HepG2 (cell line): ENCODE results near the gene SULT1B1. TPM values are rescaled to one million over a fixed set of nuclear protein-coding genes. Genes with fewer than 3 reads are reported as not detected.

Source experiments
- ATF7-NPFF ChIP-seq: sonication (generic); formaldehyde crosslinking; IDR thresholded peaks from 2 replicates; pipeline ENCODE4 v1.8.1; 2023; ENCODE audit warnings: mild to moderate bottlenecking, low read depth, missing genetic modification reagents, moderate library complexity
- NFKBIZ ChIP-seq: IDR thresholded peaks from 2 replicates; pipeline ENCODE4 v1.6.1; 2018; ENCODE audit warnings: missing genetic modification reagents, missing compliant biosample characterization
- POLR2AphosphoS2 ChIP-seq: IDR thresholded peaks from 2 replicates; pipeline ENCODE4 v1.6.1; 2011; ENCODE audit warnings: low read depth, low read length, improper control_type of control experiment
- RCOR2 ChIP-seq: IDR thresholded peaks from 2 replicates; pipeline ENCODE4 v1.6.1; 2016; ENCODE audit warnings: missing biosample characterization, missing genetic modification reagents
- RXRA ChIP-seq: sonication (generic); formaldehyde crosslinking; IDR thresholded peaks from 2 replicates; pipeline ENCODE4 v1.5.1; 2020; ENCODE audit warnings: missing genetic modification reagents
- SMC3 ChIP-seq: IDR thresholded peaks from 2 replicates; pipeline ENCODE4 v1.6.1; 2011; ENCODE audit warnings: low read length, improper control_type of control experiment
- SNRNP70 ChIP-seq: fragments of 200-400 bp; formaldehyde crosslinking; IDR thresholded peaks from 2 replicates; pipeline ENCODE4 v1.6.1; 2017; ENCODE audit warnings: mild to moderate bottlenecking, low read depth, low read length, moderate library complexity
- ZBED4 ChIP-seq: sonication (generic); formaldehyde crosslinking; IDR thresholded peaks from 2 replicates; pipeline ENCODE4 v1.4.0; 2020; ENCODE audit warnings: missing genetic modification reagents, borderline replicate concordance
- ZNF276 ChIP-seq: sonication (generic); formaldehyde crosslinking; IDR thresholded peaks from 2 replicates; pipeline ENCODE4 v1.4.0; 2020; ENCODE audit warnings: mild to moderate bottlenecking, low read depth, missing genetic modification reagents
- ZNF577 ChIP-seq: sonication (generic); formaldehyde crosslinking; IDR thresholded peaks from 2 replicates; pipeline ENCODE4 v1.4.0; 2020; ENCODE audit warnings: mild to moderate bottlenecking, low read depth, missing genetic modification reagents, borderline replicate concordance
- ZNF772 ChIP-seq: sonication (generic); formaldehyde crosslinking; IDR thresholded peaks from 2 replicates; pipeline ENCODE4 v1.5.0; 2020; ENCODE audit warnings: mild to moderate bottlenecking, missing genetic modification reagents
- ZNF773 ChIP-seq: sonication (generic); formaldehyde crosslinking; IDR thresholded peaks from 2 replicates; pipeline ENCODE4 v1.4.0; 2020; ENCODE audit warnings: missing genetic modification reagents, borderline replicate concordance
- ZNF780A ChIP-seq: sonication (generic); formaldehyde crosslinking; IDR thresholded peaks from 2 replicates; pipeline ENCODE4 v1.8.0; 2022; ENCODE audit warnings: mild to moderate bottlenecking, missing genetic modification reagents, moderate library complexity
- polyA plus RNA-seq, 8 experiments: library from polyadenylated mRNA; depleted of rRNA in 3 of 8; stranded (reverse) in 7 of 8; unstranded in 1 of 8; fragments of >200 nt; fragmentation: Illumina TruSeq in 4 of 8; extraction: Trizol in 4 of 8; gene quantifications; 2 replicates each; pipeline versions ENCODE4 v1.2.1 to v1.2.3, GENCODE V29; 2011 to 2016; ENCODE audit warnings: low read depth in 4 of 8, missing spikeins in 1 of 8, mixed read lengths in 1 of 8; ENCODE audit not compliant: insufficient read depth in 1 of 8
- total RNA-seq, 5 experiments: library from RNA; depleted of rRNA; stranded (reverse); fragments of >200 nt; fragmentation: Illumina TruSeq; extraction: Trizol; gene quantifications; 2 replicates each; pipeline ENCODE4 v1.2.3, GENCODE V29; 2016; ENCODE audit warnings: low read depth in 1 of 5
- TF ChIP-seq, protein P1 (sequence below): sonication (generic); formaldehyde crosslinking; IDR thresholded peaks from 2 replicates; pipeline ENCODE4 v1.5.0; 2020; ENCODE audit warnings: mild to moderate bottlenecking, low read depth, missing genetic modification reagents, borderline replicate concordance
- TF ChIP-seq, protein P2 (sequence below): sonication (generic); formaldehyde crosslinking; IDR thresholded peaks from 2 replicates; pipeline ENCODE4 v1.5.0; 2020; ENCODE audit warnings: mild to moderate bottlenecking, missing genetic modification reagents
- TF ChIP-seq, protein P3 (sequence below): sonication (generic); formaldehyde crosslinking; IDR thresholded peaks from 2 replicates; pipeline ENCODE4 v1.4.0; 2020; ENCODE audit warnings: missing genetic modification reagents, borderline replicate concordance
- TF ChIP-seq, protein P4 (sequence below): sonication (generic); formaldehyde crosslinking; IDR thresholded peaks from 2 replicates; pipeline ENCODE4 v1.4.0; 2020; ENCODE audit warnings: missing genetic modification reagents
- TF ChIP-seq, protein P5 (sequence below): sonication (generic); formaldehyde crosslinking; IDR thresholded peaks from 2 replicates; pipeline ENCODE4 v1.4.0; 2020; ENCODE audit warnings: missing genetic modification reagents

Gene SULT1B1
- total and polyA plus RNA-seq, 2 of the 13 experiments (the other 11 are each of a cell fraction or from before 2014, with no cell fraction given), result 0.20 to 0.25 TPM

- TF ChIP-seq, protein P1, sequence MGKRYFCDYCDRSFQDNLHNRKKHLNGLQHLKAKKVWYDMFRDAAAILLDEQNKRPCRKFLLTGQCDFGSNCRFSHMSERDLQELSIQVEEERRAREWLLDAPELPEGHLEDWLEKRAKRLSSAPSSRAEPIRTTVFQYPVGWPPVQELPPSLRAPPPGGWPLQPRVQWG (CRISPR knock-in tag), result no peak
- TF ChIP-seq ZNF772 (CRISPR knock-in tag), result no peak
- TF ChIP-seq, protein P2, sequence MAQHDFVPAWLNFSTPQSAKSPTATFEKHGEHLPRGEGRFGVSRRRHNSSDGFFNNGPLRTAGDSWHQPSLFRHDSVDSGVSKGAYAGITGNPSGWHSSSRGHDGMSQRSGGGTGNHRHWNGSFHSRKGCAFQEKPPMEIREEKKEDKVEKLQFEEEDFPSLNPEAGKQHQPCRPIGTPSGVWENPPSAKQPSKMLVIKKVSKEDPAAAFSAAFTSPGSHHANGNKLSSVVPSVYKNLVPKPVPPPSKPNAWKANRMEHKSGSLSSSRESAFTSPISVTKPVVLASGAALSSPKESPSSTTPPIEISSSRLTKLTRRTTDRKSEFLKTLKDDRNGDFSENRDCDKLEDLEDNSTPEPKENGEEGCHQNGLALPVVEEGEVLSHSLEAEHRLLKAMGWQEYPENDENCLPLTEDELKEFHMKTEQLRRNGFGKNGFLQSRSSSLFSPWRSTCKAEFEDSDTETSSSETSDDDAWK (CRISPR knock-in tag), result no peak
- TF ChIP-seq SNRNP70, result no peak
- no peak for TF ChIP-seq ATF7-NPFF
- TF ChIP-seq ZNF773 (CRISPR knock-in tag), result no peak
- no peak for TF ChIP-seq ZBED4
- TF ChIP-seq, protein P3, sequence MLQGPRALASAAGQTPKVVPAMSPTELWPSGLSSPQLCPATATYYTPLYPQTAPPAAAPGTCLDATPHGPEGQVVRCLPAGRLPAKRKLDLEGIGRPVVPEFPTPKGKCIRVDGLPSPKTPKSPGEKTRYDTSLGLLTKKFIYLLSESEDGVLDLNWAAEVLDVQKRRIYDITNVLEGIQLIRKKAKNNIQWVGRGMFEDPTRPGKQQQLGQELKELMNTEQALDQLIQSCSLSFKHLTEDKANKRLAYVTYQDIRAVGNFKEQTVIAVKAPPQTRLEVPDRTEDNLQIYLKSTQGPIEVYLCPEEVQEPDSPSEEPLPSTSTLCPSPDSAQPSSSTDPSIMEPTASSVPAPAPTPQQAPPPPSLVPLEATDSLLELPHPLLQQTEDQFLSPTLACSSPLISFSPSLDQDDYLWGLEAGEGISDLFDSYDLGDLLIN (CRISPR knock-in tag), result no peak
- TF ChIP-seq RCOR2, result 0 out of 2 replicates have a peak, but pooled peaks have one; percentile 40
- TF ChIP-seq ZNF780A (CRISPR knock-in tag), result no peak
- TF ChIP-seq, protein P4, sequence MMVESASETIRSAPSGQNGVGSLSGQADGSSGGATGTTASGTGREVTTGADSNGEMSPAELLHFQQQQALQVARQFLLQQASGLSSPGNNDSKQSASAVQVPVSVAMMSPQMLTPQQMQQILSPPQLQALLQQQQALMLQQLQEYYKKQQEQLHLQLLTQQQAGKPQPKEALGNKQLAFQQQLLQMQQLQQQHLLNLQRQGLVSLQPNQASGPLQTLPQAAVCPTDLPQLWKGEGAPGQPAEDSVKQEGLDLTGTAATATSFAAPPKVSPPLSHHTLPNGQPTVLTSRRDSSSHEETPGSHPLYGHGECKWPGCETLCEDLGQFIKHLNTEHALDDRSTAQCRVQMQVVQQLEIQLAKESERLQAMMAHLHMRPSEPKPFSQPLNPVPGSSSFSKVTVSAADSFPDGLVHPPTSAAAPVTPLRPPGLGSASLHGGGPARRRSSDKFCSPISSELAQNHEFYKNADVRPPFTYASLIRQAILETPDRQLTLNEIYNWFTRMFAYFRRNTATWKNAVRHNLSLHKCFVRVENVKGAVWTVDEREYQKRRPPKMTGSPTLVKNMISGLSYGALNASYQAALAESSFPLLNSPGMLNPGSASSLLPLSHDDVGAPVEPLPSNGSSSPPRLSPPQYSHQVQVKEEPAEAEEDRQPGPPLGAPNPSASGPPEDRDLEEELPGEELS (CRISPR knock-in tag), result no peak
- no peak for TF ChIP-seq ZNF577 (CRISPR knock-in tag)
- no peak for TF ChIP-seq POLR2AphosphoS2
- TF ChIP-seq ZNF276 (CRISPR knock-in tag), result no peak
- TF ChIP-seq NFKBIZ (CRISPR knock-in tag), result peak; percentile 77; the same call in 1 of the 2 replicates
- no peak for TF ChIP-seq RXRA (CRISPR knock-in tag)
- TF ChIP-seq SMC3, result peak; percentile 40; the same call in 1 of the 2 replicates
- TF ChIP-seq, protein P5, sequence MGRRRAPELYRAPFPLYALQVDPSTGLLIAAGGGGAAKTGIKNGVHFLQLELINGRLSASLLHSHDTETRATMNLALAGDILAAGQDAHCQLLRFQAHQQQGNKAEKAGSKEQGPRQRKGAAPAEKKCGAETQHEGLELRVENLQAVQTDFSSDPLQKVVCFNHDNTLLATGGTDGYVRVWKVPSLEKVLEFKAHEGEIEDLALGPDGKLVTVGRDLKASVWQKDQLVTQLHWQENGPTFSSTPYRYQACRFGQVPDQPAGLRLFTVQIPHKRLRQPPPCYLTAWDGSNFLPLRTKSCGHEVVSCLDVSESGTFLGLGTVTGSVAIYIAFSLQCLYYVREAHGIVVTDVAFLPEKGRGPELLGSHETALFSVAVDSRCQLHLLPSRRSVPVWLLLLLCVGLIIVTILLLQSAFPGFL (CRISPR knock-in tag), result no peak
These were observed 46.8 kb downstream of the SULT1B1 start (continued) for GRCh38 chr4:69713593-69713992.
